GM12872 (cell line): ENCODE results near the gene NID2.

Experiments used
- TF ChIP-seq, protein P1 (sequence below): IDR thresholded peaks from 3 replicates; pipeline ENCODE4 v1.5.1; 2011; ENCODE audit warnings: low read depth, mild to moderate bottlenecking, low read length, moderate library complexity; ENCODE audit not compliant: insufficient read depth

Gene NID2

DNA sequence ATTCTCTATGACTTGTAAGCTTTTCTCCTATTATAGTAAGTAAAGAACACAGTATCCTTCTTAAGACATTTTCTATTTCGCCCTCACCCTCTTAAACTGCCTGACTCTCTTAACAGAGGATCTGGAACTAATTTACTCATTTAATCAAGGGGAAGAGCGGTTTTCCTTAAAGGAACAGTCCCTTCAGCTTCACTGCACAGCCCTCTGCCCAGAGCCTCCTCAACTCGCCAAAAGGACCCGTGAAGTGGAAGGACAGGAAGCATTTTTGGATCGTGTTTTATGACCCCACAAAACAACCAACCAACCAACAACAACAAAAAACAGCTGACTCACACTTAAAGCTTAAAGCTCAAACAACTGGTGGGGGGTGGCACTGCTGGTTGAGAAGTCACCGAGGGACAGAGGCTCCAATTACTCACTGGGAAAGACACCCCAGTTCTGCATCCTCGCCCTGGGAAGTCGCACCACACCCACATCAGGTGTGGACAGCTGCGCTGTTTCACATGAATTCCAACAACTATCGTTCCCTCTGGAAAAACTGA, 35.7 kb downstream of the NID2 start:
- TF ChIP-seq, protein P1, sequence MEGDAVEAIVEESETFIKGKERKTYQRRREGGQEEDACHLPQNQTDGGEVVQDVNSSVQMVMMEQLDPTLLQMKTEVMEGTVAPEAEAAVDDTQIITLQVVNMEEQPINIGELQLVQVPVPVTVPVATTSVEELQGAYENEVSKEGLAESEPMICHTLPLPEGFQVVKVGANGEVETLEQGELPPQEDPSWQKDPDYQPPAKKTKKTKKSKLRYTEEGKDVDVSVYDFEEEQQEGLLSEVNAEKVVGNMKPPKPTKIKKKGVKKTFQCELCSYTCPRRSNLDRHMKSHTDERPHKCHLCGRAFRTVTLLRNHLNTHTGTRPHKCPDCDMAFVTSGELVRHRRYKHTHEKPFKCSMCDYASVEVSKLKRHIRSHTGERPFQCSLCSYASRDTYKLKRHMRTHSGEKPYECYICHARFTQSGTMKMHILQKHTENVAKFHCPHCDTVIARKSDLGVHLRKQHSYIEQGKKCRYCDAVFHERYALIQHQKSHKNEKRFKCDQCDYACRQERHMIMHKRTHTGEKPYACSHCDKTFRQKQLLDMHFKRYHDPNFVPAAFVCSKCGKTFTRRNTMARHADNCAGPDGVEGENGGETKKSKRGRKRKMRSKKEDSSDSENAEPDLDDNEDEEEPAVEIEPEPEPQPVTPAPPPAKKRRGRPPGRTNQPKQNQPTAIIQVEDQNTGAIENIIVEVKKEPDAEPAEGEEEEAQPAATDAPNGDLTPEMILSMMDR = no peak

GRCh38 chr14:52032204-52032801, 36.6 kb downstream of the NID2 start:
- TF ChIP-seq, protein P1 = no peak

GRCh38 chr14:52031781-52032180, 37.1 kb downstream of the NID2 start:
- TF ChIP-seq, protein P1 = no peak

DNA sequence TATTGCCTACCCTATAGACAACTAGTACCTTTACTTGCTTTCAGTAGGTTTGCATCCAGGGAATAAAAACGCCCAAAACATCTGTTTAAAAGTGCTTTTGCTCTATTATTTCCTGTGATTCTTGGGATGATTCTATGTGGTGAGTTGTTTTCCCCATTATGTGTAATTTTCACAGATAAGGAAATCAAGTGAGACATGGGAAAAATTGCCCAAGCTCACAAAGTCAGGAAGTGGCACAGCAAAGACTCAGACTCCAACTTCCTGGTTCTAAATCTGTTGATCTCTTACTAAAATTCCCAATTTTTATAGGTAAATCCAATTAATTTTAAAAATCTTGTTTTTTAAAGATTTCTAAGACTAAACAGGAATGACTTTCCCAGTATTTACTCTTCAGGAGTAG, 39.0 kb downstream of the NID2 start:
- TF ChIP-seq, protein P1 = no peak

DNA sequence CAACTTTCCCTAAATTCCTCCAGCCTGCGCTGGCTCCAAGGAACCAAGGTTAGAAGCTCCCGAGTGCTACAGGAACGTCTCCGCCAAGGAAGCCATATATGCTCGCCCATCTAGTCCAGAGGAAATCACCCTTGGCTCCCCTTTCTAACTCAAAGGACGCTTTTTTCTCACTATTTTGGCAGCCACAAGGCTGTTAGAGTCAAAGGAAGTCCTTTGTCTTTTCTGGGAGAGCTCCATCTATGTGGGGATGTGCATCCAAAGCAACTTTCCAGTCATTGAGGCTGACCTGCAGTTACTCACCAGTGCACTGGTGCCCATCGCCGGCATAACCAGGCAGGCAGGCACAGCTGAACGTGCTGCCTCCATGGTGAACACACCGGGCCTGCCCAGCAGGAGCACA, 42.0 kb downstream of the NID2 start:
- TF ChIP-seq, protein P1 = no peak

DNA sequence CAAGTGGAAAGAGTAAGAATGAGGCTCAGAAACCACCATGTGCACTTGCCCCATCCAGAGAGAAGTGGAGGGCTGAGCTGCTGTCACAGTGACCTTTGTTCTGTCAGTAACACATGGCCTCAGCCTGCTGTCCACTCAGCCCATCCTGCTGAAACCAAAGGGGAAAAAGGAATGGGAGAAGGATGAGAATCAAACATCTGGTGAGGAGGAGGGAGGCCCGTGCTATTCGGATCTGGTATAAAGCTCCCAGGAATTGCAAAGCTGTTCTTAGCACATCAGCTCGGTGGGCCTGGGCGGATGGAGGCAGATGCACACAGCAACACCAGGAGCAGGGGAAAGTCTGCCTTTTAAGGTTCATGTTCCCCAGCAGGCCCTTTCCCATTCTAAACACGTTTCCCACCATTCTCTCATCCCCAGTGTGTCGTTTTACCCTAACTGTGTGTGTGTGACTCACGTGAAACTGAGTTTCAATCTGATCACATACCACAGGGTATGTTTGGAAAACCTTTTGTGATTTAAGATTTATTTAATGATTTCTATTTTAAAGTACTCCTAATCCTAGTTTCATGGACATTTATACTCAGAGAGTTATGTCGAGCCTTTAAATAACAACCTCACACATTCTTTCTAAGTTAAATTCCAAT, 42.7 kb downstream of the NID2 start:
- TF ChIP-seq, protein P1 = no peak

GRCh38 chr14:52025310-52025709, 43.5 kb downstream of the NID2 start:
- TF ChIP-seq, protein P1 = no peak
